Prostate gland (tissue), 2 donors: Measurements from ENCODE around the gene CEP72.

Experiments
- CTCF ChIP-seq, 4 experiments: fragments of 200-600 bp in 2 of 4; fragments of 450-650 bp in 2 of 4; sonication (generic) in 2 of 4; IDR thresholded peaks; 1 replicate in 3 of 4; 2 replicates in 1 of 4; pipeline ENCODE4 v1.5.1; 2016 to 2019; ENCODE audit warnings: antibody characterized with exemption in 4 of 4, mild to moderate bottlenecking in 2 of 4, moderate library complexity in 2 of 4
- POLR2A ChIP-seq: fragments of 450-650 bp; IDR thresholded peaks from one replicate; pipeline ENCODE4 v1.6.1; 2016; ENCODE audit warnings: antibody characterized with exemption, mild to moderate bottlenecking

GRCh38 chr5:666816-667498 lies 54.8 kb downstream of the CEP72 start:
- TF ChIP-seq CTCF (IDR thresholded peaks at IDR 0.05), result no peak
- no peak for TF ChIP-seq POLR2A
